ENCODE measurements around the gene CMTM6. TPM values are rescaled to one million over a fixed set of nuclear protein-coding genes. Genes with fewer than 3 reads are reported as not detected.

The CMTM6 gene
- total and polyA plus RNA-seq, 9 of the 15 experiments (the other 6 are each of a cell fraction or from before 2014, with no cell fraction given): 8.9 to 39.7 (median 19.5) TPM

- Histone ChIP-seq H3K9me3 (replicated peaks; ENCODE audit: control insufficient read depth, insufficient read depth, low read depth, low read length) (no peaks in the 10 kb centered on the region), H3K79me2 (ENCODE audit: control insufficient read depth, insufficient read depth, low read length) (no peaks in the 10 kb centered on the region), H3K9ac (ENCODE audit: insufficient read depth in 1 of 2, low read depth in 2 of 2, low read length in 2 of 2) (no peak overlapping the region), H2AFZ (ENCODE audit: low read depth, low read length) (no peak overlapping the region), H3K4me3 (no peak overlapping the region), H3K27me3 (ENCODE audit: control insufficient read depth in 2 of 2, insufficient read depth in 2 of 2, low read length in 2 of 2) (peaks cover 50 to 73% of the 10 kb centered on the region in 2 experiments), H3K9me1 (ENCODE audit: control insufficient read depth, insufficient read depth, low read length) (no peaks in the 10 kb centered on the region), H3K4me2 (ENCODE audit: insufficient read depth, low read length) (no peak overlapping the region), H3K36me3 (ENCODE audit: control insufficient read depth, insufficient read depth, low read length) (no peaks in the 10 kb centered on the region), H4K20me1 (replicated peaks; ENCODE audit: control insufficient read depth, insufficient read depth, low read length) (no peaks in the 10 kb centered on the region), H3K27ac (ENCODE audit: extremely low read depth, low read depth, low read length) (no peak overlapping the region), H3K4me1 (replicated peaks in 1 of 2; ENCODE audit: control insufficient read depth in 2 of 2, insufficient read depth in 2 of 2, low read length in 2 of 2) (peaks cover 0 to 7% of the 10 kb centered on the region in 2 experiments; a peak in 1 of 5 replicates)
- DNase-seq (ENCODE audit: extremely low read depth in 1 of 4, low spot score in 3 of 4): no peak
- no peak for TF ChIP-seq KAT7 (CRISPR knock-in tag; IDR thresholded peaks at IDR 0.05; ENCODE audit: borderline replicate concordance)
- FAIRE-seq: no peak
- in situ Hi-C loops (cut with MboI) (no loop called here), intact Hi-C loops (cut with micrococcal nuclease) (no loop called here)
- no peak for ATAC-seq
- BruUV-seq (replicated peaks): no TSS peak
- CTCF ChIA-PET (ENCODE audit: low intra/inter-chr PET ratio): no interaction called here
- POLR2A ChIA-PET: interaction anchor here (0.8 kb wide), 1 partner anchor 147 kb away, joined by 3 read pairs; no protein-coding TSS in a partner anchor
- 5% methylated on average over 4 of the region's 4 CpGs for WGBS (ENCODE audit: insufficient coverage, low coverage, missing lambda C conversion rate)
Measured at GRCh38 chr3:32452009-32452408, 50.6 kb downstream of the CMTM6 start.

- no peak overlapping the region for H3K4me3 ChIP-seq
- H3K9me3 ChIP-seq (replicated peaks; ENCODE audit: control insufficient read depth, insufficient read depth, low read depth, low read length): no peaks in the 10 kb centered on the region
- H4K20me1 ChIP-seq (replicated peaks; ENCODE audit: control insufficient read depth, insufficient read depth, low read length): no peaks in the 10 kb centered on the region
- H3K4me2 ChIP-seq (ENCODE audit: insufficient read depth, low read length): no peak overlapping the region
- CTCF ChIA-PET (ENCODE audit: low intra/inter-chr PET ratio): no interaction called here
- intact Hi-C loops (cut with micrococcal nuclease) (no loop called here), in situ Hi-C loops (cut with MboI) (no loop called here)
- H3K27ac ChIP-seq (ENCODE audit: extremely low read depth, low read depth, low read length): no peak overlapping the region
- H2AFZ ChIP-seq (ENCODE audit: low read depth, low read length): no peak overlapping the region
- FAIRE-seq: no peak
- DNase-seq (ENCODE audit: extremely low read depth in 1 of 4, low spot score in 3 of 4): no peak
- no peak for ATAC-seq
- no peaks in the 10 kb centered on the region for H3K36me3 ChIP-seq (ENCODE audit: control insufficient read depth, insufficient read depth, low read length)
- peaks cover 46 to 64% of the 10 kb centered on the region in 2 experiments for H3K27me3 ChIP-seq (ENCODE audit: control insufficient read depth in 2 of 2, insufficient read depth in 2 of 2, low read length in 2 of 2)
- POLR2A ChIA-PET: interaction anchor here (0.8 kb wide), 1 partner anchor 146 kb away, joined by 3 read pairs; no protein-coding TSS in a partner anchor
- no peaks in the 10 kb centered on the region for H3K79me2 ChIP-seq (ENCODE audit: control insufficient read depth, insufficient read depth, low read length)
- BruUV-seq (replicated peaks): no TSS peak
- H3K9ac ChIP-seq (ENCODE audit: insufficient read depth in 1 of 2, low read depth in 2 of 2, low read length in 2 of 2): no peak overlapping the region
- 0 out of 5 replicates have a peak, but pooled peaks cover 0 to 4% of the 10 kb centered on the region in 2 experiments for H3K4me1 ChIP-seq (replicated peaks in 1 of 2; ENCODE audit: control insufficient read depth in 2 of 2, insufficient read depth in 2 of 2, low read length in 2 of 2)
- H3K9me1 ChIP-seq (ENCODE audit: control insufficient read depth, insufficient read depth, low read length): no peaks in the 10 kb centered on the region
- TF ChIP-seq MTA1 (IDR thresholded peaks at IDR 0.05; ENCODE audit: borderline replicate concordance) (no peak), ETS1 (conservative IDR thresholded peaks at IDR 0.05; ENCODE audit: control insufficient read depth, low read depth, low read length) (no peak), ILK (tag; IDR thresholded peaks at IDR 0.05; ENCODE audit: borderline replicate concordance, low read depth) (no peak), ZNF263 (CRISPR knock-in tag; IDR thresholded peaks at IDR 0.05; ENCODE audit: borderline replicate concordance) (no peak), ZNF324 (CRISPR knock-in tag; IDR thresholded peaks at IDR 0.05) (no peak), PML (IDR thresholded peaks at IDR 0.05; ENCODE audit: low read length) (no peak), THAP7 (CRISPR knock-in tag; IDR thresholded peaks at IDR 0.05) (no peak), ZNF586 (CRISPR knock-in tag; conservative IDR thresholded peaks at IDR 0.05) (no peak), DIDO1 (tag; IDR thresholded peaks at IDR 0.05; ENCODE audit: low read depth) (no peak)
- WGBS (ENCODE audit: insufficient coverage, low coverage, missing lambda C conversion rate): 10% methylated on average over 12 of the region's 12 CpGs
Measured at GRCh38 chr3:32450992-32451659, 51.5 kb downstream of the CMTM6 start.

Data from K562 (cell line).